ENCODE results near the gene TCOF1. TPM values are rescaled to one million over a fixed set of nuclear protein-coding genes. Genes with fewer than 3 reads are reported as not detected.

Gene TCOF1
- total RNA-seq, 2 experiments from 2014 or later, result 69.6 to 72.2 TPM

- ChIA-PET CTCF (interaction anchor here (0.7 kb wide), 1 partner anchor 31 kb away, joined by 3 read pairs; no protein-coding TSS in a partner anchor), POLR2A (no interaction called here)
- H3K36me3 Mint-ChIP-seq (ENCODE audit: low read depth), result peaks cover 42% of the 10 kb centered on the region
- no peak for DNase-seq
- no peaks in the 10 kb centered on the region for H3K9me3 Mint-ChIP-seq
- H3K4me3 Mint-ChIP-seq, result no peak overlapping the region
- no peak overlapping the region for H3K27ac Mint-ChIP-seq
- H3K4me1 Mint-ChIP-seq, result no peaks in the 10 kb centered on the region
- H3K27me3 Mint-ChIP-seq, result no peaks in the 10 kb centered on the region
Measured at GRCh38 chr5:150392680-150393079, 35.2 kb downstream of the TCOF1 start.

- Mint-ChIP-seq H3K27ac (peak overlapping the region; percentile 72), H3K36me3 (ENCODE audit: low read depth) (peaks cover 41% of the 10 kb centered on the region), H3K9me3 (no peaks in the 10 kb centered on the region), H3K27me3 (no peaks in the 10 kb centered on the region), H3K4me3 (no peak overlapping the region), H3K4me1 (no peaks in the 10 kb centered on the region)
- DNase-seq, result no peak
- ChIA-PET POLR2A (no interaction called here), CTCF (interaction anchor here (0.5 kb wide), 1 partner anchor 53 kb away, joined by 3 read pairs; no protein-coding TSS in a partner anchor)
Measured at GRCh38 chr5:150393096-150393645, 35.7 kb downstream of the TCOF1 start.

- ChIA-PET CTCF (interaction anchor here (0.5 to 0.7 kb wide), 2 partner anchors 18 to 54 kb away, joined by 3 read pairs; no protein-coding TSS in a partner anchor), POLR2A (no interaction called here)
- H3K36me3 Mint-ChIP-seq (ENCODE audit: low read depth), result peaks cover 42% of the 10 kb centered on the region
- no peak overlapping the region for H3K27ac Mint-ChIP-seq
- no peak for DNase-seq
- no peaks in the 10 kb centered on the region for H3K4me1 Mint-ChIP-seq
- no peaks in the 10 kb centered on the region for H3K9me3 Mint-ChIP-seq
- H3K27me3 Mint-ChIP-seq, result no peaks in the 10 kb centered on the region
- no peak overlapping the region for H3K4me3 Mint-ChIP-seq
Measured at GRCh38 chr5:150394131-150394530, 36.6 kb downstream of the TCOF1 start.

- no peaks in the 10 kb centered on the region for H3K27me3 Mint-ChIP-seq
- no peak overlapping the region for H3K4me3 Mint-ChIP-seq
- peak overlapping the region; percentile 41 for H3K27ac Mint-ChIP-seq
- ChIA-PET CTCF (interaction anchor here (0.7 to 0.9 kb wide), 3 partner anchors 16 to 1431 kb away, joined by 3 to 4 read pairs (median 3); no protein-coding TSS in a partner anchor), POLR2A (no interaction called here)
- DNase-seq, result no peak
- peaks cover 40% of the 10 kb centered on the region for H3K36me3 Mint-ChIP-seq (ENCODE audit: low read depth)
- H3K9me3 Mint-ChIP-seq, result no peaks in the 10 kb centered on the region
- H3K4me1 Mint-ChIP-seq, result no peaks in the 10 kb centered on the region
Measured at GRCh38 chr5:150394912-150395687, 37.6 kb downstream of the TCOF1 start.

GRCh38 chr5:150395688-150395975 lies 38.1 kb downstream of the TCOF1 start:
- no peak for DNase-seq
- Mint-ChIP-seq H3K27me3 (no peaks in the 10 kb centered on the region), H3K4me1 (no peaks in the 10 kb centered on the region), H3K27ac (peak overlapping the region; percentile 36), H3K4me3 (no peak overlapping the region), H3K9me3 (no peaks in the 10 kb centered on the region), H3K36me3 (ENCODE audit: low read depth) (peaks cover 45% of the 10 kb centered on the region)
- POLR2A ChIA-PET, result no interaction called here
- CTCF ChIA-PET, result interaction anchor here (0.9 kb wide), 1 partner anchor 15 kb away, joined by 4 read pairs; no protein-coding TSS in a partner anchor

GRCh38 chr5:150396267-150396666 lies 38.8 kb downstream of the TCOF1 start:
- no peak overlapping the region for H3K4me3 Mint-ChIP-seq
- no peaks in the 10 kb centered on the region for H3K27me3 Mint-ChIP-seq
- POLR2A ChIA-PET, result no interaction called here
- no peak overlapping the region for H3K27ac Mint-ChIP-seq
- H3K4me1 Mint-ChIP-seq, result no peaks in the 10 kb centered on the region
- H3K36me3 Mint-ChIP-seq (ENCODE audit: low read depth), result peaks cover 44% of the 10 kb centered on the region
- CTCF ChIA-PET, result interaction anchor here (0.9 to 3.6 kb wide), 3 partner anchors 9 to 23 kb away, joined by 4 to 16 read pairs (median 5); no protein-coding TSS in a partner anchor
- DNase-seq, result no peak
- no peaks in the 10 kb centered on the region for H3K9me3 Mint-ChIP-seq

GRCh38 chr5:150397146-150397781 lies 39.8 kb downstream of the TCOF1 start:
- peaks cover 47% of the 10 kb centered on the region for H3K36me3 Mint-ChIP-seq (ENCODE audit: low read depth)

GRCh38 chr5:150397782-150398721 lies 40.6 kb downstream of the TCOF1 start:
- H3K4me1 Mint-ChIP-seq, result no peaks in the 10 kb centered on the region
- H3K36me3 Mint-ChIP-seq (ENCODE audit: low read depth), result peaks cover 48% of the 10 kb centered on the region
- ChIA-PET CTCF (interaction anchor here (0.7 to 6.3 kb wide), 12 partner anchors 8 to 180 kb away, joined by 3 to 37 read pairs (median 4); partner anchors contain the start of genes CD74 and RPS14), POLR2A (interaction anchor here (0.7 kb wide), 1 partner anchor 13 kb away, joined by 3 read pairs; no protein-coding TSS in a partner anchor)
- H3K4me3 Mint-ChIP-seq, result no peak overlapping the region
- no peaks in the 10 kb centered on the region for H3K27me3 Mint-ChIP-seq
- no peaks in the 10 kb centered on the region for H3K9me3 Mint-ChIP-seq
- peak overlapping the region; percentile 54 for H3K27ac Mint-ChIP-seq
- no peak for DNase-seq

More at GRCh38 chr5:150397146-150397781, 39.8 kb downstream of the TCOF1 start:
- no peak overlapping the region for H3K27ac Mint-ChIP-seq
- ChIA-PET POLR2A (no interaction called here), CTCF (interaction anchor here (0.6 to 6.3 kb wide), 11 partner anchors 10 to 938 kb away, joined by 3 to 37 read pairs (median 4); partner anchors contain the start of genes CD74 and RPS14)
- no peaks in the 10 kb centered on the region for H3K27me3 Mint-ChIP-seq
- no peaks in the 10 kb centered on the region for H3K4me1 Mint-ChIP-seq
- H3K9me3 Mint-ChIP-seq, result no peaks in the 10 kb centered on the region
- DNase-seq, result no peak
- H3K4me3 Mint-ChIP-seq, result no peak overlapping the region

GRCh38 chr5:150398722-150399523 lies 41.4 kb downstream of the TCOF1 start:
- ChIA-PET CTCF (interaction anchor here (0.7 to 6.3 kb wide), 12 partner anchors 9 to 82 kb away, joined by 3 to 37 read pairs (median 5); partner anchors contain the start of genes CD74 and RPS14), POLR2A (interaction anchor here (0.7 kb wide), 1 partner anchor 13 kb away, joined by 3 read pairs; no protein-coding TSS in a partner anchor)
- no peak overlapping the region for H3K27ac Mint-ChIP-seq
- H3K4me1 Mint-ChIP-seq, result no peaks in the 10 kb centered on the region
- no peaks in the 10 kb centered on the region for H3K9me3 Mint-ChIP-seq
- no peak for DNase-seq
- H3K36me3 Mint-ChIP-seq (ENCODE audit: low read depth), result peaks cover 47% of the 10 kb centered on the region
- H3K27me3 Mint-ChIP-seq, result no peaks in the 10 kb centered on the region
- H3K4me3 Mint-ChIP-seq, result no peak overlapping the region

GRCh38 chr5:150399524-150400211 lies 42.2 kb downstream of the TCOF1 start:
- H3K4me1 Mint-ChIP-seq, result no peaks in the 10 kb centered on the region
- POLR2A ChIA-PET, result no interaction called here
- no peak overlapping the region for H3K27ac Mint-ChIP-seq
- H3K4me3 Mint-ChIP-seq, result no peak overlapping the region
- CTCF ChIA-PET, result interaction anchor here (0.9 to 6.3 kb wide), 9 partner anchors 10 to 83 kb away, joined by 3 to 37 read pairs (median 6); partner anchors contain the start of gene CD74
- H3K9me3 Mint-ChIP-seq, result no peaks in the 10 kb centered on the region
- H3K27me3 Mint-ChIP-seq, result no peaks in the 10 kb centered on the region
- H3K36me3 Mint-ChIP-seq (ENCODE audit: low read depth), result peaks cover 49% of the 10 kb centered on the region
- no peak for DNase-seq
